WTC11 (cell line): ENCODE measurements around the gene S1PR5. TPM values are rescaled to one million over a fixed set of nuclear protein-coding genes. Genes with fewer than 3 reads are reported as not detected.

Experiments
- ATAC-seq: fragments of 200-7000 bp; cut with Tn5 transposase; 2 replicates; pipeline ENCODE4 v1.10.0; 2021; ENCODE audit warnings: mild to moderate bottlenecking, moderate library complexity
- CTCF ChIA-PET: fragments of 300-600 bp; sonication (Branson Sonifier 250); formaldehyde crosslinking; loops from one replicate; lab custom pipeline; 2021; ENCODE audit warnings: antibody characterized with exemption; lab: Charles Lee
- POLR2A ChIA-PET: fragments of 350-600 bp; sonication (Branson Sonifier 250); formaldehyde crosslinking; loops from one replicate; lab custom pipeline; 2021; ENCODE audit warnings: antibody characterized with exemption; lab: Charles Lee
- DNase-seq: peaks from one replicate; pipeline ENCODE4 v3.0.0; 2021; ENCODE audit warnings: low spot score
- H3K27ac Mint-ChIP-seq: 2 replicates; pipeline ENCODE4 v1.8.0; 2021; ENCODE audit warnings: mixed read lengths
- H3K27me3 Mint-ChIP-seq: 2 replicates; pipeline ENCODE4 v1.8.0; 2021; ENCODE audit warnings: low read depth, mild to moderate bottlenecking, moderate library complexity, mixed read lengths
- H3K36me3 Mint-ChIP-seq: 2 replicates; pipeline ENCODE4 v1.8.0; 2021; ENCODE audit warnings: mixed read lengths
- H3K4me1 Mint-ChIP-seq: 2 replicates; pipeline ENCODE4 v1.8.0; 2022; ENCODE audit warnings: mixed read lengths
- H3K4me3 Mint-ChIP-seq: 2 replicates; pipeline ENCODE4 v1.8.0; 2021; ENCODE audit warnings: mild to moderate bottlenecking, moderate library complexity, mixed read lengths
- H3K9me3 Mint-ChIP-seq: 2 replicates; pipeline ENCODE4 v1.8.0; 2021; ENCODE audit warnings: mixed read lengths
- E2F1 ChIP-seq: sonication (generic); formaldehyde crosslinking; IDR thresholded peaks from 2 replicates; pipeline ENCODE4 v1.8.0; 2022; ENCODE audit warnings: mild to moderate bottlenecking, missing genetic modification reagents
- ETV6 ChIP-seq: sonication (generic); formaldehyde crosslinking; IDR thresholded peaks from 2 replicates; pipeline ENCODE4 v1.8.1; 2022; ENCODE audit warnings: mild to moderate bottlenecking, missing genetic modification reagents
- IRF1 ChIP-seq: sonication (generic); formaldehyde crosslinking; IDR thresholded peaks from 2 replicates; pipeline ENCODE4 v1.8.0; 2023; ENCODE audit warnings: missing genetic modification reagents
- JAZF1 ChIP-seq: fragments of 250-450 bp; sonication (Bioruptor Pico); IDR thresholded peaks from 2 replicates; pipeline ENCODE4 v1.9.0; 2021; ENCODE audit warnings: moderate library complexity, mild to moderate bottlenecking, inconsistent platforms
- OVOL2 ChIP-seq: fragments of 250-450 bp; sonication (Bioruptor Pico); IDR thresholded peaks from 2 replicates; pipeline ENCODE4 v1.9.0; 2021; ENCODE audit warnings: mild to moderate bottlenecking, borderline replicate concordance
- PRDM15 ChIP-seq: sonication (generic); formaldehyde crosslinking; IDR thresholded peaks from 2 replicates; pipeline ENCODE4 v1.8.0; 2022; ENCODE audit warnings: missing genetic modification reagents
- SMAD3 ChIP-seq: sonication (generic); formaldehyde crosslinking; IDR thresholded peaks from 2 replicates; pipeline ENCODE4 v1.8.0; 2022; ENCODE audit warnings: missing genetic modification reagents, mild to moderate bottlenecking, borderline replicate concordance
- TEAD1 ChIP-seq: sonication (generic); formaldehyde crosslinking; IDR thresholded peaks from 2 replicates; pipeline ENCODE4 v1.8.0; 2022; ENCODE audit warnings: mild to moderate bottlenecking, missing genetic modification reagents
- ZNF232 ChIP-seq: sonication (generic); formaldehyde crosslinking; IDR thresholded peaks from 2 replicates; pipeline ENCODE4 v1.8.0; 2022; ENCODE audit warnings: mild to moderate bottlenecking, missing genetic modification reagents
- ZNF423 ChIP-seq: fragments of 250-450 bp; sonication (Bioruptor Pico); IDR thresholded peaks from 2 replicates; pipeline ENCODE4 v2.1.2; 2022; ENCODE audit warnings: mild to moderate bottlenecking, moderate library complexity
- ZNF532 ChIP-seq: fragments of 250-450 bp; sonication (Bioruptor Pico); IDR thresholded peaks from 2 replicates; pipeline ENCODE4 v1.9.0; 2021; ENCODE audit warnings: mild to moderate bottlenecking, borderline replicate concordance
- ZNF671 ChIP-seq: fragments of 250-450 bp; sonication (Bioruptor Pico); IDR thresholded peaks from 2 replicates; pipeline ENCODE4 v1.8.0; 2021; ENCODE audit warnings: mild to moderate bottlenecking
- total RNA-seq: library from RNA; stranded (reverse); gene quantifications from 3 replicates; pipeline ENCODE4 v1.2.3, GENCODE V29; 2021
- TF ChIP-seq, protein P1 (sequence below): sonication (generic); formaldehyde crosslinking; IDR thresholded peaks from 2 replicates; pipeline ENCODE4 v1.8.1; 2023; ENCODE audit warnings: mild to moderate bottlenecking, moderate library complexity, missing genetic modification reagents
- TF ChIP-seq, protein P2 (sequence below): fragments of 250-450 bp; sonication (Bioruptor Pico); IDR thresholded peaks from 2 replicates; pipeline ENCODE4 v1.9.0; 2021; ENCODE audit warnings: moderate library complexity, mild to moderate bottlenecking, inconsistent platforms, borderline replicate concordance
- TF ChIP-seq, protein P3 (sequence below): sonication (generic); formaldehyde crosslinking; IDR thresholded peaks from 2 replicates; pipeline ENCODE4 v1.8.1; 2022; ENCODE audit warnings: mild to moderate bottlenecking, moderate library complexity, missing genetic modification reagents
- TF ChIP-seq, protein P4 (sequence below): fragments of 250-450 bp; sonication (Bioruptor Pico); IDR thresholded peaks from 2 replicates; pipeline ENCODE4 v1.9.0; 2021; ENCODE audit warnings: mild to moderate bottlenecking
- TF ChIP-seq, protein P5 (sequence below): sonication (generic); formaldehyde crosslinking; IDR thresholded peaks from 2 replicates; pipeline ENCODE4 v1.8.0; 2022; ENCODE audit warnings: mild to moderate bottlenecking, missing genetic modification reagents

S1PR5 gene
- total RNA-seq, 1 experiment from 2014 or later: 5.4 TPM

DNA sequence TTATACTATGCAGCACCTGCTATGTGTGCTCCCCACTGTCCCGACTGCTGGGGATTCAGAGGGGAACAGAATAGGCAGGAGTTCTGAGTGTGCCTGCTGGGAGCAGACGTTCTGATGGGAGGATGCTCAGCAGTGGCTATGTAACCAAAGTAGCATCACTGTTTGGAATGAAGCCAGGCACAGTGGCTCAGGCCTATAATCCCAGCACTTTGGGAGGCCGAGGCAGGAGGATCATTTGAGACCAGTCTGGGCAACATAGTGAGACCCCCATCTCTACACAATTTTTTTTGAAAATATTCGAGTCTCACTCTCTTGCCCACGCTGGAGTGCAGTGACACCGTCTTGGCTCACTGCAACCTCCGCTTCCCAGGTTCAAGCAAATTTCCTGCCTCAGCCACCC, 32.5 kb upstream of the S1PR5 start (continued):
- TF ChIP-seq, protein P1, sequence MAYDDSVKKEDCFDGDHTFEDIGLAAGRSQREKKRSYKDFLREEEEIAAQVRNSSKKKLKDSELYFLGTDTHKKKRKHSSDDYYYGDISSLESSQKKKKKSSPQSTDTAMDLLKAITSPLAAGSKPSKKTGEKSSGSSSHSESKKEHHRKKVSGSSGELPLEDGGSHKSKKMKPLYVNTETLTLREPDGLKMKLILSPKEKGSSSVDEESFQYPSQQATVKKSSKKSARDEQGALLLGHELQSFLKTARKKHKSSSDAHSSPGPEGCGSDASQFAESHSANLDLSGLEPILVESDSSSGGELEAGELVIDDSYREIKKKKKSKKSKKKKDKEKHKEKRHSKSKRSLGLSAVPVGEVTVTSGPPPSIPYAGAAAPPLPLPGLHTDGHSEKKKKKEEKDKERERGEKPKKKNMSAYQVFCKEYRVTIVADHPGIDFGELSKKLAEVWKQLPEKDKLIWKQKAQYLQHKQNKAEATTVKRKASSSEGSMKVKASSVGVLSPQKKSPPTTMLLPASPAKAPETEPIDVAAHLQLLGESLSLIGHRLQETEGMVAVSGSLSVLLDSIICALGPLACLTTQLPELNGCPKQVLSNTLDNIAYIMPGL (CRISPR knock-in tag): no peak
- TF ChIP-seq SMAD3 (CRISPR knock-in tag): no peak

DNA sequence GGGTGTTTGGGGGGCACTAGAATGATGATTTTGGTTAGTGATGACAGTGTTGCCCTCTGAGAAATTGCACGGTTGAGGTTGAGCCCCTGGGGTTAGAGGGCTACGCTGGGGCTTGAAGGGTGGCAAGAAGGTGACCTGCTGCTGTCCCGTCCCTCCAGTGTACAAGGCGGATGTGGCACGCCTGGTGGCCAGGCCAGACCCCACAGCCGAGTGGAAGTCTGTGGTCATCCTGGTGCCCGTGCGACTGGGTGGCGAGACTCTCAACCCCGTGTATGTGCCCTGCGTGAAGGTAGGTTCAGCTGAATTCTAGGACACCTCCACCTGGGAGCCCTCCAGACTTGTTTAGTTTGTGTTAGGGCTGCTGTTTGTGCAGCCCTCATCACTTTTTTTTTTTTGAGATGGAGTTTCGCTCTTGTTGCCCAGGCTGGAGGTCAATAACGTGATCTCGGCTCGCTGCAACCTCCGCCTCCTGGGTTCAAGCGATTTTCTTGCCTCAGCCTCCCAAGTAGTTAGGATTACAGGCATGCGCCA, 31.6 kb upstream of the S1PR5 start:
- Mint-ChIP-seq H3K27me3 (no peaks in the 10 kb centered on the region), H3K9me3 (no peaks in the 10 kb centered on the region), H3K4me1 (0 out of 2 replicates have a peak, but pooled peaks cover 2% of the 10 kb centered on the region), H3K4me3 (no peak overlapping the region), H3K27ac (no peak overlapping the region), H3K36me3 (peaks cover 49% of the 10 kb centered on the region)
- DNase-seq (no peak), ATAC-seq (no peak)
- POLR2A ChIA-PET: no interaction called here
- TF ChIP-seq, protein P2, sequence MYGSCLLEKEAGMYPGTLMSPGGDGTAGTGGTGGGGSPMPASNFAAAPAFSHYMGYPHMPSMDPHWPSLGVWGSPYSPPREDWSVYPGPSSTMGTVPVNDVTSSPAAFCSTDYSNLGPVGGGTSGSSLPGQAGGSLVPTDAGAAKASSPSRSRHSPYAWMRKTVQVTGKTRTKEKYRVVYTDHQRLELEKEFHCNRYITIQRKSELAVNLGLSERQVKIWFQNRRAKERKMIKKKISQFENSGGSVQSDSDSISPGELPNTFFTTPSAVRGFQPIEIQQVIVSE: no peak
- no peak for TF ChIP-seq ZNF532 (CRISPR knock-in tag)
- no peak for TF ChIP-seq ZNF423 (CRISPR knock-in tag)
- TF ChIP-seq IRF1: no peak
- TF ChIP-seq, protein P3, sequence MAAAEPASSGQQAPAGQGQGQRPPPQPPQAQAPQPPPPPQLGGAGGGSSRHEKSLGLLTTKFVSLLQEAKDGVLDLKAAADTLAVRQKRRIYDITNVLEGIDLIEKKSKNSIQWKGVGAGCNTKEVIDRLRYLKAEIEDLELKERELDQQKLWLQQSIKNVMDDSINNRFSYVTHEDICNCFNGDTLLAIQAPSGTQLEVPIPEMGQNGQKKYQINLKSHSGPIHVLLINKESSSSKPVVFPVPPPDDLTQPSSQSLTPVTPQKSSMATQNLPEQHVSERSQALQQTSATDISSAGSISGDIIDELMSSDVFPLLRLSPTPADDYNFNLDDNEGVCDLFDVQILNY (CRISPR knock-in tag): no peak
- no peak for TF ChIP-seq ZNF232
- no peak for TF ChIP-seq PRDM15 (CRISPR knock-in tag)
- TF ChIP-seq OVOL2: no peak
- no peak for TF ChIP-seq TEAD1 (CRISPR knock-in tag)
- TF ChIP-seq, protein P4, sequence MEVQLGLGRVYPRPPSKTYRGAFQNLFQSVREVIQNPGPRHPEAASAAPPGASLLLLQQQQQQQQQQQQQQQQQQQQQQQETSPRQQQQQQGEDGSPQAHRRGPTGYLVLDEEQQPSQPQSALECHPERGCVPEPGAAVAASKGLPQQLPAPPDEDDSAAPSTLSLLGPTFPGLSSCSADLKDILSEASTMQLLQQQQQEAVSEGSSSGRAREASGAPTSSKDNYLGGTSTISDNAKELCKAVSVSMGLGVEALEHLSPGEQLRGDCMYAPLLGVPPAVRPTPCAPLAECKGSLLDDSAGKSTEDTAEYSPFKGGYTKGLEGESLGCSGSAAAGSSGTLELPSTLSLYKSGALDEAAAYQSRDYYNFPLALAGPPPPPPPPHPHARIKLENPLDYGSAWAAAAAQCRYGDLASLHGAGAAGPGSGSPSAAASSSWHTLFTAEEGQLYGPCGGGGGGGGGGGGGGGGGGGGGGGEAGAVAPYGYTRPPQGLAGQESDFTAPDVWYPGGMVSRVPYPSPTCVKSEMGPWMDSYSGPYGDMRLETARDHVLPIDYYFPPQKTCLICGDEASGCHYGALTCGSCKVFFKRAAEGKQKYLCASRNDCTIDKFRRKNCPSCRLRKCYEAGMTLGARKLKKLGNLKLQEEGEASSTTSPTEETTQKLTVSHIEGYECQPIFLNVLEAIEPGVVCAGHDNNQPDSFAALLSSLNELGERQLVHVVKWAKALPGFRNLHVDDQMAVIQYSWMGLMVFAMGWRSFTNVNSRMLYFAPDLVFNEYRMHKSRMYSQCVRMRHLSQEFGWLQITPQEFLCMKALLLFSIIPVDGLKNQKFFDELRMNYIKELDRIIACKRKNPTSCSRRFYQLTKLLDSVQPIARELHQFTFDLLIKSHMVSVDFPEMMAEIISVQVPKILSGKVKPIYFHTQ (CRISPR knock-in tag): no peak
- TF ChIP-seq JAZF1 (CRISPR knock-in tag): no peak
- TF ChIP-seq ZNF671 (CRISPR knock-in tag): no peak
- TF ChIP-seq, protein P5, sequence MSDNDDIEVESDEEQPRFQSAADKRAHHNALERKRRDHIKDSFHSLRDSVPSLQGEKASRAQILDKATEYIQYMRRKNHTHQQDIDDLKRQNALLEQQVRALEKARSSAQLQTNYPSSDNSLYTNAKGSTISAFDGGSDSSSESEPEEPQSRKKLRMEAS: no peak
- no peak for TF ChIP-seq E2F1
- no peak for TF ChIP-seq ETV6 (CRISPR knock-in tag)
- TF ChIP-seq, protein P1 (CRISPR knock-in tag): no peak
- CTCF ChIA-PET: no interaction called here
